Amniotic epithelial cell (primary cell): ENCODE data around the gene LRRC1.

Experiments used
- DNase-seq: peaks from one replicate; pipeline ENCODE4 v3.0.0-alpha.2; 2010; ENCODE audit warnings: low read depth

Gene LRRC1

GRCh38 chr6:53888931-53889330, 94.1 kb downstream of the LRRC1 start:
- DNase-seq: peak; percentile 41

GRCh38 chr6:53889365-53889764, 94.6 kb downstream of the LRRC1 start:
- DNase-seq: no peak

GRCh38 chr6:53892707-53893106, 97.9 kb downstream of the LRRC1 start:
- no peak for DNase-seq

DNA sequence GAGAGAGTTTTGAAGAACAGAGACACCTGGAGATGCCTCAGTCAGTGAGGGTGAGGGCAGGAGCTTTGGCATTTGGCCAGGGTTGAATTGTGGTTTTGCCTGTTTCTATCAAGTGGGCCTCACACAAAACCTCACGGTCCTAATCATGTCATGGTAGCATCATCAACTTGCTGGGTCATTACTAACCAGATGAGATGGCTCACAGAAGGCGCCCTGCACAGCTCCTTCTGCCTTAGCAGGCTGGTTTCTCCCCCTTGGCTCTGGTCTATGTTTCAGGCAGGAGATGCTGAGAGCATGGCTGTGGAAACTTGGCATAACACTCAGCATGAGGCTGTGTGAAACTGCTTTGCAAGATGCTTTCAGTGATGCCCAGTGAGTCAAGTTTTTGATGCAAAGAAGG, 99.3 kb downstream of the LRRC1 start:
- DNase-seq: peak; percentile 76

DNA sequence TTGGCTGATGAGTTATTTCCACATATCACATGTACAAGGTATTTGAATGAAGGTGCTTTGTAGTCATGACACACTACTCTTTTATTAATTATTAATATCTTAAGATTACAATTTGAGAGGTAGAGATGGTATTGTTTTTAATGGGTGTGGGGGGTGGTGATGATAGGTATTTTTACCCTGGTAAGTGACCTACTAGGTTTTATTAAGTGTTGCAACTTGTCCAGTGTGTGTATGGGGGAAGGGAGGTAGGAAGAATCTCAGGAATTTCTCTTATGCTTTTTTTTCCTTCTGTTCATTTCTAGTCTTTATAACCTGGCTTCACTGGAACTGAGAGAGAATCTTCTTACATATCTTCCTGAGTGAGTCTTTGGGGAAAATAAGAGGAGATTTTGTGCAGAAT, 101.4 kb downstream of the LRRC1 start:
- peak; percentile 71 for DNase-seq

DNA sequence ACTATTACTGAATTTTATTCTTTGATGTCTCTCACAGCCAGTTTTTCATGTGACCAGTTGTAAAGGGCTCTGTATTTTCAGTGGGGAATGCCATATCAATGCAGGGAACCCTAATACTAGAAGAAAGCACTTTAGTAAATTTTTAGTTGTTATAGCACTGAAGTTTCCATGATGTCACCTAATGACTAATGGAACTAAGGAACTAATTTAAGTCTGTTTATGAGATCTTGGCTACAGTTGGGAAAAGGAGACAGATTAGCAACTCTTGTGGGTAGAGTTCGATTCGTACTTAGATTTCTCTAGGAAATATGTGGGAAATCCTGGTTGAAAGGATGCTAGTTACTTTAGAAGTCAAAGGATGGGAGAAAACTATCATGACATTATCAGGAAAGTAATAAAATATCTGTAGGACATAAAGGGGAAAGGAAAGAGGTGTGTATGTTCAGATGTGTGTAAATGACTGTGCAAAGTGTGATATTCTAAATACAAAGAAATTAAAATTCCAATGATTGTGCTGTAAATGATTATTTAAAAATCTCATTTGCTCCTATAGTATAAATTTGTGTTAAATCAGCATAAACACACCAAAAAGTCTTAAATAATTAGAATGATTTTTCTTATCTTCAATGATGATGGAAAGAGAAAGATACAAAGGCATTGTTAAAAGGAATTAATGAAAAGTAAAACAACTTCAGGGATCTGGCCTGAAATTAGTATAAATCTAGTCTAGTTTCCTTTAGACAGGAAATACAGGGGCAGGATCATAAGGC, 103.4 kb downstream of the LRRC1 start:
- peak; percentile 56 for DNase-seq

GRCh38 chr6:53899512-53899911, 104.7 kb downstream of the LRRC1 start:
- DNase-seq: no peak

DNA sequence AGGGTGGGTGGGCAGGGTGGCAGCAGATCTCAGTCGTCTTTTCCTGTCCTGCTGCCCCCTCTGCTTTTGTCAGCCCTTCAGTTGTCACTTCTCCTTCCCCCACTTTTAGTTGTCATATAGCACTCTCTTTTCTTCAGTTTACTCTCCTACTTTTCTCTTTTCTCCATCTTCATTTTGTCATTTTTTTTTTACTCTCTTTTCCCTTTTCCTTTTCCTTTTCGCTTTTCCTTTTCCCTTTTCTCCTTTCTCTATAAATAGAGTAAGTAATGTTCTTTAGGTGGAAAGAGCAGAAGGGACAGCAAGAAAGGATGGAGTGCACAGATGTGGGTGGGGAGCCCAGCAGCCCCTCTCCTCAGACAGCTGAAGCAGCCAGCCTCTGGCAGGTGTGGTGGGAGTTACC, 108.6 kb downstream of the LRRC1 start:
- DNase-seq: no peak

DNA sequence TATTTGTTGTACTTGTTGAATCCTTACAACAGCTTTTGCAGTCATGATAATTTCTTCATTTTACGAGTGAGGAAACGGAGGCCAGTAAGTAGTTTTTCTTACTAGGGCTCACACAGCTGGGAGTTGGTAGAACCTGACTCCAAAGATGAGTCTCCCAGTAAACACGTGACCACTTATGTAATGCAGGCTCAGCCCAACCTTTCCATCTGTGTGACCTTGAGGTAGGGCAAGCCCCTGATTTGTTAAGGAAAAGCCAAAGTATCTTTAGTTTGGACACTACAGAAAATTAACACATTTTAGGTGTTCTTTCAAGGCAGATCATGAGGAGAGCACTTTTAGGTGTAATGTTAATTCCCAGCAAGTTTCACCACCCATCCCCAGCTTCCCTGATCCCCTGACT, 111.3 kb downstream of the LRRC1 start:
- DNase-seq: peak; percentile 44

- peak; percentile 82 for DNase-seq
Observed at GRCh38 chr6:53906842-53907241, 112.0 kb downstream of the LRRC1 start.

DNA sequence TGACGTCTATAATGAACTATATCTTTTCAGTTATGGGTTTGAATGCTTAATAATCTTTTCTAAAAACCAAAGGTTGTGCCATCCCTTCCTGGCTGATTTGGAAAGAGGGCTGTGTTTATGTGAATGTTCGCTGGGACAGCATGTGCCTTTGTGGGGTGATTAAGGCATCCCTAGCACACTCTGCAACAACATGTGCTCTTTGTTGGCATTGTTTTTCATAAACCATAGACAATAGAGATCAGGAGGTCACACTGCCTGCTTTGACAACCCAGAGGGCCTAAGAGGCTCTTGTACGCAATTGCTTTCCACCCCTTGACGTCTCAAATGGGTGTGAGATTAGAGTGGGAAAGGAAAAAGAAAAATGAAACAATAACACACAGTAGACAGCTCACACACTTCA, 116.0 kb downstream of the LRRC1 start:
- peak; percentile 94 for DNase-seq

- DNase-seq: no peak
Observed at GRCh38 chr6:53912661-53913060, 117.9 kb downstream of the LRRC1 start.

DNA sequence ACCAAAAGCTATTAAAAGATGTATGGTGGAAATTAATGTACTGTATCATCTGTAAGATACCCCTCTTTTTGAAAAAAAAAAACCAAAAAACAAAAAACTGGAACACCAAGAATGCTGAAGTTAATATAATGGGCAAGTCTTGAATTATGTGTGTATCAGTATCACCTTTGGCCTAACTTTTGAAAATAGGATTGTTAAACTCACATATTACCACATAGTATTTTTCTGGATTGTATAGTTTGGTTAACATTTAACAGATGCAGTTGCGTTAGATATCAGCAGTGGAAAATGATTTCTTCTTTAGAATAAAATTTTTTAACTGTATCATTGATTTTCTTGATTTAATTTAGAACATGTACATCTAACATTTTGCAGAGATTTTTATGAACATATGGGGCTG, 118.5 kb downstream of the LRRC1 start:
- DNase-seq: no peak

DNA sequence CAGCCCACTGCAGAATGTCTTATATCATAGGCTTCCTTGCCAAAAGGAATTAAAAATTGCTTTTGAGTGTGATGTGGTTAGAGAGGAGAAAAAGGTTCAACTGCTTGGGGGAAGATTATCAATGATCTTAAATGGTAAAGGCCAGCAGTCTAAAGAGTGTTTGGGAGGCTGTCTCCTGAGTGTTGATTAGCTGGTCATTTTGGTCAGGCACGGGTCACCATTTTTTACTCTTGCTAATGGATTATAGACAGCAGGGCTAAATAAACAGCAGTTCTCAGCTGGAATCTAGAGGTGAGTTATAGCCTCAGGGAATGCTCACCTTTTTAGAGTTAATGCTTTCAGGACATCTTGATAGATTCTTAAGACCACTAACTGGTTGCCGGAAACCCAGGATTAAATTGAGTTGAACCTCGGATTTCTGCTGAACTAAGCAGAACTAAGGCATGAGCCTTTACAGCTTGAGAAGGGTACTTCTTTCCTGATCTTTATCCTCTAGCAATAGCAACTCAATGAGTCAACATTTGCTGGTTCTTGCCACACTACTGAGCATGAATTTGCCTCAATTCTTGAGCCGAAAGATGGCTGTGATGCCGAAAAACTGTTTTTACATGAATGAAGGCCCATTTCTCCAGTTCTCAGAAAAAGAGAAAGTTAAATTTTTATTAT, 120.4 kb downstream of the LRRC1 start:
- peak; percentile 72 for DNase-seq

DNA sequence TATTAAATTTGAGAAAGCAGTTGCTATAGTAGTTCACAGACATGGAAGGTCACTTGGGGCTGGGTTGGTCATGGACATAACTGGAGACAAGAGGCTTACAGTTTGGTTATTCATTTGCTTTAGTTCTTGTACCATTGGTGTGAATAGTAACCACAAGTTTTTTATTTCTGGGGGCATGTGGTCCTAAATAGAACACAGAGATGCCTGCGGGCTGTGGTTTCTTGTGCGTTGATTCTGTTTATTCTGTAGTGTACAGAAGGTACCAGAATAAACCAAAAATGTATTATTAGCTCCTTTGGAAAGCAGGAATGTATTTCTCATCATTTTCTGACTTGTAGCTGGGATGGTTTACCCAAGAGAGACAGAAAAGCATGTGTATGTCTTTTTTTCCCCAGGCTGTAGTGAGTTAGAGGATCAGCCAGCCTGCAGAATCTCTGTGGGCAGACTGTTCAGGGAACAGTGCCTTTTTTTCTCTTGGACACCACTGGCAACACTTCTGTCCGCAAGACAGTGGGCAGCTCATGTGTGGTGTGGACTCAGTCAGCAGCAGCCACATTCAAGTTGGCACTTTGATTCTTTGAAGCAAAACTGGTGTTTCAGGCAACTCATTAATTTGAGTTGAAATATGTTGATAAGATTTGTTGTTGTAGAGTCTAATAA, 122.1 kb downstream of the LRRC1 start:
- peak; percentile 67 for DNase-seq

- DNase-seq: no peak
Observed at GRCh38 chr6:53917464-53917842, 122.6 kb downstream of the LRRC1 start.

GRCh38 chr6:53918854-53919510, 124.2 kb downstream of the LRRC1 start:
- DNase-seq: no peak

GRCh38 chr6:53919881-53920360, 125.1 kb downstream of the LRRC1 start:
- no peak for DNase-seq

- no peak for DNase-seq
Observed at GRCh38 chr6:53920881-53921280, 126.1 kb downstream of the LRRC1 start.

DNA sequence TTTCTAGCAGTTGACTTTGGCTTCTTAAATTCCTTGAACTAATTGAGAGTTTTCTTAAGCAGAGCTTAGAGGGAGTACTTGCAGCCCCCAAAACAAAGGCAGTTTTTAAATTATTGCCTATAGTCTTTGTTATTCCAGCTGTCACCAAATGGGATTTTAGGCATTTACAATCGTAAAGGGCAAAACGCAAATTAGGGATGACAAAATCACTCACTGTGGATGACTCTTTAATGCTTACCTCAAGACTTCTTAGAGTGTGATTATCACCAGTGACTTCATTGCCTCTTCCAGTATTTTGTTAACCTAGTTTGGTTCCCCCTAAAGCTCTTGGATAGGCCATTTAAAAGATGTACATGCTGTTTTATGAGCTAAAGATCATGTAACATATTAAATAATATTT, 126.8 kb downstream of the LRRC1 start:
- no peak for DNase-seq

GRCh38 chr6:53922539-53922981, 127.8 kb downstream of the LRRC1 start:
- peak; percentile 78 for DNase-seq

- no peak for DNase-seq
Observed at GRCh38 chr6:53924277-53924676, 129.5 kb downstream of the LRRC1 start.
